SK-N-SH treated with all-trans-retinoic acid at 6 μM for 48 hours (cell line): ENCODE results near the gene MTCH1.

Source experiments
- ZNF565 ChIP-seq: fragments of 450-650 bp; formaldehyde crosslinking; conservative IDR thresholded peaks from 2 replicates; pipeline ENCODE4 v1.5.0; 2020; ENCODE audit warnings: low read depth, mild to moderate bottlenecking, moderate library complexity
- TF ChIP-seq, protein P1 (sequence below): fragments of 250-450 bp; sonication (Bioruptor Pico); IDR thresholded peaks from 2 replicates; pipeline ENCODE4 v1.5.0; 2020; ENCODE audit warnings: mild to moderate bottlenecking, moderate library complexity

DNA sequence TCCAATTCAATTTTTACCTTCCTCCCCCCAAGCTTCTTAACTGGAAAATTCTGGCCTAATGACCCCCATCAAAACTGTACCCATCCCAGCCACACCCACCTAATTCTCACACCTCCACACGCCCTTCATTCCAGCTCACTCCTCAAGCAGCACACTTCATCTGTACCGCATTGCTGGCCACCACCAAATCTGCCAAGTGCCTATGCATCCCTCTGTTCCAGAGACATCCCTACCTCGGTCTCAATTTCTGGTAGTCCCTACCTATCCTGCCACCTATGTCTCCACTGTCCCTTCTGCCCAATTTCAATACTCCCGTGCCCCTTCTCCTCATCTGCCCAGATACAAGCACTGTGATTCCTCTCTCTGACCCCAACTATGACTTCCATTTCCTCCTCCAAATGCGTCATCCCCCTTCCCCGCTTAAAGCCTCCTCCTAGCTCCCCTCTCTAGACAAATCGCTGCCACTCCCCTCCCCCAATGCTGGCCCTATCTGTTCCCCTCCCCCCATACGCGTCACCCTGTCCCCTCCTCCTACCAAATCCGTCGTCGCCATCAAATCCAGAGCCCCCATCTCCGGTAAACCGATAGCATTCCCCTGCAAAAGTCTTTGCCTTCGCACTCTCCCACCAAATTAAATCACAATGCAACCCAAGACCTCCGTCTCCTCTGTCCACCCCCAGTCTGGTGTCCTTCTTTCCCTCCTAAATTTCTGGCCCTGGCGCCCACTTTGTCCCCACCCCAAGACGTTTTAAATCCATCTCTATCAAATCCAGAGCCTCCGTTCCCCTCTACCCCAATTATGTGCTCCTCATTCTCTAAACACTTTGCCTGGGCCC, 1.2 kb downstream of the MTCH1 start:
- no peak for TF ChIP-seq ZNF565 (CRISPR knock-in tag)
- TF ChIP-seq, protein P1, sequence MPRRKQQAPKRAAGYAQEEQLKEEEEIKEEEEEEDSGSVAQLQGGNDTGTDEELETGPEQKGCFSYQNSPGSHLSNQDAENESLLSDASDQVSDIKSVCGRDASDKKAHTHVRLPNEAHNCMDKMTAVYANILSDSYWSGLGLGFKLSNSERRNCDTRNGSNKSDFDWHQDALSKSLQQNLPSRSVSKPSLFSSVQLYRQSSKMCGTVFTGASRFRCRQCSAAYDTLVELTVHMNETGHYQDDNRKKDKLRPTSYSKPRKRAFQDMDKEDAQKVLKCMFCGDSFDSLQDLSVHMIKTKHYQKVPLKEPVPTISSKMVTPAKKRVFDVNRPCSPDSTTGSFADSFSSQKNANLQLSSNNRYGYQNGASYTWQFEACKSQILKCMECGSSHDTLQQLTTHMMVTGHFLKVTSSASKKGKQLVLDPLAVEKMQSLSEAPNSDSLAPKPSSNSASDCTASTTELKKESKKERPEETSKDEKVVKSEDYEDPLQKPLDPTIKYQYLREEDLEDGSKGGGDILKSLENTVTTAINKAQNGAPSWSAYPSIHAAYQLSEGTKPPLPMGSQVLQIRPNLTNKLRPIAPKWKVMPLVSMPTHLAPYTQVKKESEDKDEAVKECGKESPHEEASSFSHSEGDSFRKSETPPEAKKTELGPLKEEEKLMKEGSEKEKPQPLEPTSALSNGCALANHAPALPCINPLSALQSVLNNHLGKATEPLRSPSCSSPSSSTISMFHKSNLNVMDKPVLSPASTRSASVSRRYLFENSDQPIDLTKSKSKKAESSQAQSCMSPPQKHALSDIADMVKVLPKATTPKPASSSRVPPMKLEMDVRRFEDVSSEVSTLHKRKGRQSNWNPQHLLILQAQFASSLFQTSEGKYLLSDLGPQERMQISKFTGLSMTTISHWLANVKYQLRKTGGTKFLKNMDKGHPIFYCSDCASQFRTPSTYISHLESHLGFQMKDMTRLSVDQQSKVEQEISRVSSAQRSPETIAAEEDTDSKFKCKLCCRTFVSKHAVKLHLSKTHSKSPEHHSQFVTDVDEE (CRISPR knock-in tag) = no peak
